Calu3 (cell line): ENCODE data around the gene TEX264. TPM values are rescaled to one million over a fixed set of nuclear protein-coding genes. Genes with fewer than 3 reads are reported as not detected.

Experiments
- BruUV-seq: library from RNA; stranded (reverse); fragments of 400-500 nt; replicated peaks from 2 replicates; lab custom pipeline; 2021; lab: Mats Ljungman, UMichigan
- CTCF ChIA-PET: fragments of 300-600 bp; sonication (Branson Sonifier 250); formaldehyde crosslinking; loops from one replicate; lab custom pipeline; 2022; ENCODE audit warnings: antibody characterized with exemption; lab: Charles Lee
- DNase-seq: peaks from one replicate; pipeline ENCODE4 v3.0.0; 2022
- H3K27ac Mint-ChIP-seq: one replicate; pipeline ENCODE4 v1.8.0; 2022; ENCODE audit warnings: mixed read lengths; ENCODE audit not compliant: unreplicated experiment
- H3K27me3 Mint-ChIP-seq: one replicate; pipeline ENCODE4 v1.8.0; 2022; ENCODE audit warnings: mixed read lengths; ENCODE audit not compliant: unreplicated experiment
- H3K36me3 Mint-ChIP-seq: one replicate; pipeline ENCODE4 v1.8.0; 2022; ENCODE audit warnings: mild to moderate bottlenecking, moderate library complexity, mixed read lengths; ENCODE audit not compliant: insufficient read depth, unreplicated experiment
- H3K4me1 Mint-ChIP-seq: one replicate; pipeline ENCODE4 v1.8.0; 2022; ENCODE audit warnings: mild to moderate bottlenecking, low read depth, mixed read lengths; ENCODE audit not compliant: unreplicated experiment
- H3K4me3 Mint-ChIP-seq: one replicate; pipeline ENCODE4 v1.8.0; 2022; ENCODE audit warnings: mild to moderate bottlenecking, low read depth, moderate library complexity, mixed read lengths; ENCODE audit not compliant: unreplicated experiment
- H3K9me3 Mint-ChIP-seq: one replicate; pipeline ENCODE4 v1.8.0; 2022; ENCODE audit warnings: low read depth, mixed read lengths; ENCODE audit not compliant: unreplicated experiment
- CTCF ChIP-seq: fragments of 200-600 bp; IDR thresholded peaks from one replicate; pipeline ENCODE4 v1.8.0; 2022; ENCODE audit warnings: antibody characterized with exemption; ENCODE audit not compliant: unreplicated experiment
- intact Hi-C: fragments of 100-400 bp; cut with micrococcal nuclease; formaldehyde crosslinking; loops from one replicate; pipeline ENCODE4 v1.10.0; 2022; ENCODE audit not compliant: unreplicated experiment
- total RNA-seq: library from RNA; stranded (reverse); gene quantifications from 2 replicates; pipeline ENCODE4 v1.2.3, GENCODE V29; 2022

The TEX264 gene
- total RNA-seq, 1 experiment from 2014 or later, result 37.0 TPM

DNA sequence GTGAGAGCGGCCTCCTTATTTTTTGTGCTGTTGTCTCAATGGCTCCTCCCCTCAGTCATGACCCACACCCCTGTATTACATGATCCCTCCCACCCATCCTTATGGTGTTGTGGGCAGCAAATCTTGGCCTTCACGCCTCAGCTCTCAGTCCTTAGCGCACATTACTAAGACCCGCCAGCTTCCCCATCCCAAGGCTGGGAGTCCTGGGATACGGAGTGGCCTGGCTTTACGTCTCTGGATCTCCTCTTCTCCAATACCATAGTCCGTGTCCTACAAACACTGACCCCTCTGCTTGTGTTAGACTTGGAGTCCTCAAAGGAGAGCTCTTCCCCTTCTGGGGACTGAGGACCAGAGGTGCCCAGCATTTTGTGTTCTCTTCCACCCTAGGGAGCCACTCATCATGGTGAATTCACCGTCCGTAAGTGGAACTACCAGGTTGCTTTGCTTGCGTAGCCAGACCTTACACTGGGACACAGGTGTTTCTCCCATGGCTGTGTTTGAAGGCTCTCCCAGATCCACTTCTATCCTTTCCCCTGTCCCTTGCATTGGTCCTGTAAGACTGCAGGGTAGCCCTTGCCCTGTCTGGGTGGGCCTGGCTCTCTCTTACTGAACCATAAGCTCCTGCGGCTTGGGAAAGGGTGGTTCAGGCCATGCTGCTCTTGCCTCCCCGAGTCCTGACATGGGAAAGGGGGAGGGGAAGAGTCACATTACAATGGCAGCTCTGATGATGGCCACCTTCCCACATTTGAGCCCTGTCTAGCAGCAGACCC, 49.4 kb downstream of the TEX264 start:
- H3K27me3 Mint-ChIP-seq, result peaks cover 9% of the 10 kb centered on the region
- H3K27ac Mint-ChIP-seq, result no peak overlapping the region
- H3K36me3 Mint-ChIP-seq, result no peaks in the 10 kb centered on the region
- H3K9me3 Mint-ChIP-seq, result no peaks in the 10 kb centered on the region
- H3K4me3 Mint-ChIP-seq, result no peak overlapping the region
- no peak for DNase-seq
- intact Hi-C loops, result no loop called here
- BruUV-seq, result no TSS peak
- no peaks in the 10 kb centered on the region for H3K4me1 Mint-ChIP-seq
- no peak for TF ChIP-seq CTCF
- CTCF ChIA-PET, result interaction anchor here (1.7 kb wide), 1 partner anchor 79 kb away, joined by 30 read pairs; no protein-coding TSS in a partner anchor

- Mint-ChIP-seq H3K27ac (no peak overlapping the region), H3K9me3 (no peaks in the 10 kb centered on the region), H3K36me3 (no peaks in the 10 kb centered on the region), H3K27me3 (peaks cover 9% of the 10 kb centered on the region), H3K4me3 (no peak overlapping the region), H3K4me1 (no peaks in the 10 kb centered on the region)
- no peak for DNase-seq
- CTCF ChIA-PET, result no interaction called here
- no peak for TF ChIP-seq CTCF
- no TSS peak for BruUV-seq
- intact Hi-C loops, result no loop called here
Observed at GRCh38 chr3:51721062-51721745, 50.2 kb downstream of the TEX264 start.

DNA sequence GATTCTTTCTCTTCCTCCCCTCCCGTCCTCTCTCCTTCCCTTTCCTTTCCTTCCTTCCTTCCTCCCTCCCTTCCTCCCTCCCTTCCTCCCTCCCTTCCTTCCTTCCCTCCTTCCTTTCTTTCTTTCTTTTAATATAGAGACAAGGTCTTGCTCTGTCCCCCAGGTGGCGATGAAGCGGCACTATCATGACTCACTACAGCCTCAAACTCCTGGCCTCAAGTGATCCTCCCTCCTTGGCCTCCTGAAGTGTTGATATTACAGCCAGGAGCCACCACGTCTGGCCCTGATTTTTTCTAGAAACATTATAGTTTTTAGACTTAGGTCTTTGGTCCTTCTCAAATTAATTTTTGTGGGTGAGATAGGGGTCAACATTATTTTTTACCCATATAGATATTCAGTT, 51.3 kb downstream of the TEX264 start:
- no peak overlapping the region for H3K27ac Mint-ChIP-seq
- intact Hi-C loops, result no loop called here
- TF ChIP-seq CTCF, result no peak
- BruUV-seq, result no TSS peak
- H3K9me3 Mint-ChIP-seq, result no peaks in the 10 kb centered on the region
- H3K36me3 Mint-ChIP-seq, result no peaks in the 10 kb centered on the region
- peaks cover 9% of the 10 kb centered on the region for H3K27me3 Mint-ChIP-seq
- peak; percentile 25 for DNase-seq
- H3K4me3 Mint-ChIP-seq, result no peak overlapping the region
- no peaks in the 10 kb centered on the region for H3K4me1 Mint-ChIP-seq
- CTCF ChIA-PET, result no interaction called here

- no TSS peak for BruUV-seq
- Mint-ChIP-seq H3K9me3 (no peaks in the 10 kb centered on the region), H3K27ac (no peak overlapping the region), H3K36me3 (no peaks in the 10 kb centered on the region), H3K4me1 (peaks cover 16% of the 10 kb centered on the region), H3K4me3 (no peak overlapping the region), H3K27me3 (no peaks in the 10 kb centered on the region)
- CTCF ChIA-PET, result no interaction called here
- intact Hi-C loops, result no loop called here
- DNase-seq, result no peak
- TF ChIP-seq CTCF, result no peak
Observed at GRCh38 chr3:51727500-51727899, 56.4 kb downstream of the TEX264 start.
